ENCODE results near the gene CDC20B.

- TF ChIP-seq CTCF (IDR thresholded peaks at IDR 0.05; ENCODE audit: borderline replicate concordance, extremely low read depth, low read length, poor library complexity, severe bottlenecking) (no peak), EZH2 (IDR thresholded peaks at IDR 0.05; ENCODE audit: borderline replicate concordance, low read depth, low read length, severe bottlenecking) (no peak)
Observed at GRCh38 chr5:55151923-55152842, 20.8 kb downstream of the CDC20B start.

Measured in DND-41 (cell line).